Measurements from ENCODE around the gene CDK5RAP2.
"Not testable (repeated sequence)": the region's sequence is repeated elsewhere in the genome, so short reads cannot be mapped to it uniquely, and the experiment has no call there.

Gene CDK5RAP2

GRCh38 chr9:120524038-120524437 lies 55.9 kb downstream of the CDK5RAP2 start:
- Histone ChIP-seq H3K9me3 (ENCODE audit: insufficient read depth, low read length) (no peaks in the 10 kb centered on the region), H3K4me3 (ENCODE audit: low read length) (no peak overlapping the region), H2AFZ (ENCODE audit: low read depth, low read length) (no peak overlapping the region), H3K27ac (ENCODE audit: low read length) (no peak overlapping the region), H3K36me3 (replicated peaks; ENCODE audit: low read depth, low read length) (peaks cover 58% of the 10 kb centered on the region), H3K4me2 (ENCODE audit: low read length) (no peak overlapping the region), H4K20me1 (ENCODE audit: insufficient read depth, low read length) (no peaks in the 10 kb centered on the region), H3K9ac (ENCODE audit: low read length) (no peak overlapping the region), H3K27me3 (ENCODE audit: low read depth, low read length) (no peaks in the 10 kb centered on the region), H3K4me1 (ENCODE audit: low read length) (no peaks in the 10 kb centered on the region), H3K79me2 (ENCODE audit: low read length) (no peaks in the 10 kb centered on the region)
- TF ChIP-seq CTCF (IDR thresholded peaks at IDR 0.05; ENCODE audit: low read depth, low read length) (no peak), EZH2phosphoT487 (IDR thresholded peaks at IDR 0.05; ENCODE audit: low read depth) (no peak)

- no peaks in the 10 kb centered on the region for H4K20me1 ChIP-seq (ENCODE audit: insufficient read depth, low read length)
- no peak overlapping the region for H3K9ac ChIP-seq (ENCODE audit: low read length)
- no peaks in the 10 kb centered on the region for H3K79me2 ChIP-seq (ENCODE audit: low read length)
- no peaks in the 10 kb centered on the region for H3K4me1 ChIP-seq (ENCODE audit: low read length)
- H3K9me3 ChIP-seq (ENCODE audit: insufficient read depth, low read length), result no peaks in the 10 kb centered on the region
- no peaks in the 10 kb centered on the region for H3K27me3 ChIP-seq (ENCODE audit: low read depth, low read length)
- no peak overlapping the region for H3K4me2 ChIP-seq (ENCODE audit: low read length)
- peaks cover 47% of the 10 kb centered on the region for H3K36me3 ChIP-seq (replicated peaks; ENCODE audit: low read depth, low read length)
- TF ChIP-seq EZH2phosphoT487 (IDR thresholded peaks at IDR 0.05; ENCODE audit: low read depth), result no peak
- no peak for TF ChIP-seq CTCF (IDR thresholded peaks at IDR 0.05; ENCODE audit: low read depth, low read length)
- no peak overlapping the region for H3K4me3 ChIP-seq (ENCODE audit: low read length)
- H2AFZ ChIP-seq (ENCODE audit: low read depth, low read length), result no peak overlapping the region
- H3K27ac ChIP-seq (ENCODE audit: low read length), result no peak overlapping the region
Measured at GRCh38 chr9:120522558-120522957, 57.4 kb downstream of the CDK5RAP2 start.

GRCh38 chr9:120522032-120522431 lies 57.9 kb downstream of the CDK5RAP2 start:
- Histone ChIP-seq H2AFZ (ENCODE audit: low read depth, low read length) (no peak overlapping the region), H3K36me3 (replicated peaks; ENCODE audit: low read depth, low read length) (peaks cover 49% of the 10 kb centered on the region), H3K4me3 (ENCODE audit: low read length) (no peak overlapping the region), H3K4me2 (ENCODE audit: low read length) (no peak overlapping the region), H3K4me1 (ENCODE audit: low read length) (no peaks in the 10 kb centered on the region), H3K27me3 (ENCODE audit: low read depth, low read length) (no peaks in the 10 kb centered on the region), H3K9ac (ENCODE audit: low read length) (no peak overlapping the region), H3K79me2 (ENCODE audit: low read length) (no peaks in the 10 kb centered on the region), H3K27ac (ENCODE audit: low read length) (no peak overlapping the region), H3K9me3 (ENCODE audit: insufficient read depth, low read length) (no peaks in the 10 kb centered on the region), H4K20me1 (ENCODE audit: insufficient read depth, low read length) (no peaks in the 10 kb centered on the region)
- TF ChIP-seq EZH2phosphoT487 (IDR thresholded peaks at IDR 0.05; ENCODE audit: low read depth) (no peak), CTCF (IDR thresholded peaks at IDR 0.05; ENCODE audit: low read depth, low read length) (no peak)

- H3K9ac ChIP-seq (ENCODE audit: low read length), result no peak overlapping the region
- H4K20me1 ChIP-seq (ENCODE audit: insufficient read depth, low read length), result no peaks in the 10 kb centered on the region
- no peak overlapping the region for H2AFZ ChIP-seq (ENCODE audit: low read depth, low read length)
- H3K4me2 ChIP-seq (ENCODE audit: low read length), result no peak overlapping the region
- H3K27ac ChIP-seq (ENCODE audit: low read length), result no peak overlapping the region
- no peak for TF ChIP-seq CTCF (IDR thresholded peaks at IDR 0.05; ENCODE audit: low read depth, low read length)
- no peak for TF ChIP-seq EZH2phosphoT487 (IDR thresholded peaks at IDR 0.05; ENCODE audit: low read depth)
- no peaks in the 10 kb centered on the region for H3K4me1 ChIP-seq (ENCODE audit: low read length)
- H3K4me3 ChIP-seq (ENCODE audit: low read length), result no peak overlapping the region
- peaks cover 46% of the 10 kb centered on the region for H3K36me3 ChIP-seq (replicated peaks; ENCODE audit: low read depth, low read length)
- H3K9me3 ChIP-seq (ENCODE audit: insufficient read depth, low read length), result no peaks in the 10 kb centered on the region
- H3K27me3 ChIP-seq (ENCODE audit: low read depth, low read length), result no peaks in the 10 kb centered on the region
- H3K79me2 ChIP-seq (ENCODE audit: low read length), result no peaks in the 10 kb centered on the region
Measured at GRCh38 chr9:120521101-120521500, 58.9 kb downstream of the CDK5RAP2 start.

- not testable (repeated sequence) for H3K4me2 ChIP-seq (ENCODE audit: low read length); H3K4me3 ChIP-seq (ENCODE audit: low read length); H3K4me1 ChIP-seq (ENCODE audit: low read length); H3K27me3 ChIP-seq (ENCODE audit: low read depth, low read length); H3K9ac ChIP-seq (ENCODE audit: low read length); H3K79me2 ChIP-seq (ENCODE audit: low read length); H3K27ac ChIP-seq (ENCODE audit: low read length); H4K20me1 ChIP-seq (ENCODE audit: insufficient read depth, low read length); H3K9me3 ChIP-seq (ENCODE audit: insufficient read depth, low read length); H2AFZ ChIP-seq (ENCODE audit: low read depth, low read length)
- H3K36me3 ChIP-seq (replicated peaks; ENCODE audit: low read depth, low read length), result peaks cover 46% of the 10 kb centered on the region
Measured at GRCh38 chr9:120515996-120516395, 64.0 kb downstream of the CDK5RAP2 start.

GRCh38 chr9:120515481-120515880 lies 64.5 kb downstream of the CDK5RAP2 start:
- H4K20me1 ChIP-seq (ENCODE audit: insufficient read depth, low read length); H3K4me3 ChIP-seq (ENCODE audit: low read length); H3K9ac ChIP-seq (ENCODE audit: low read length); H3K4me1 ChIP-seq (ENCODE audit: low read length); H3K27ac ChIP-seq (ENCODE audit: low read length); H3K79me2 ChIP-seq (ENCODE audit: low read length); H3K4me2 ChIP-seq (ENCODE audit: low read length); H2AFZ ChIP-seq (ENCODE audit: low read depth, low read length); H3K9me3 ChIP-seq (ENCODE audit: insufficient read depth, low read length); H3K27me3 ChIP-seq (ENCODE audit: low read depth, low read length): not testable (repeated sequence)
- H3K36me3 ChIP-seq (replicated peaks; ENCODE audit: low read depth, low read length), result peaks cover 51% of the 10 kb centered on the region
